ENCODE measurements around the gene RPL13A. TPM values are rescaled to one million over a fixed set of nuclear protein-coding genes. Genes with fewer than 3 reads are reported as not detected.
A peak's percentile ranks its signal among the peaks of the same experiment; 100 is the strongest.

The RPL13A gene
- total RNA-seq, 1 donor from 2014 or later, result 2,617 TPM

GRCh38 chr19:49453013-49453756 is 34.2 kb upstream of the RPL13A start, which contains the start of gene ALDH16A1:
Gene ALDH16A1, plus strand, starts transcription at chr19:49453225. Its CDS starts 107 bp downstream, at chr19:49453332.
- Mint-ChIP-seq H3K27me3 (ENCODE audit: unreplicated experiment) (no peaks in the 10 kb centered on the region), H3K4me1 (ENCODE audit: unreplicated experiment) (peaks cover 30% of the 10 kb centered on the region), H3K36me3 (ENCODE audit: unreplicated experiment) (peaks cover 8% of the 10 kb centered on the region), H3K9me3 (ENCODE audit: unreplicated experiment) (no peaks in the 10 kb centered on the region), H3K27ac (ENCODE audit: unreplicated experiment) (peak within 1 kb of the TSS; percentile 99), H3K4me3 (ENCODE audit: unreplicated experiment) (peak within 1 kb of the TSS; percentile 97)
- DNase-seq (ENCODE audit: extremely low spot score, unreplicated experiment), result peak; percentile 100
- TF ChIP-seq CTCF (IDR thresholded peaks at IDR 0.05), result no peak

- DNase-seq (ENCODE audit: extremely low spot score, unreplicated experiment), result no peak
- H3K27ac Mint-ChIP-seq (ENCODE audit: unreplicated experiment), result peak overlapping the region; percentile 99
- H3K4me3 Mint-ChIP-seq (ENCODE audit: unreplicated experiment), result peak overlapping the region; percentile 97
- no peaks in the 10 kb centered on the region for H3K9me3 Mint-ChIP-seq (ENCODE audit: unreplicated experiment)
- H3K36me3 Mint-ChIP-seq (ENCODE audit: unreplicated experiment), result peaks cover 5% of the 10 kb centered on the region
- no peak for TF ChIP-seq CTCF (IDR thresholded peaks at IDR 0.05)
- peaks cover 29% of the 10 kb centered on the region for H3K4me1 Mint-ChIP-seq (ENCODE audit: unreplicated experiment)
- H3K27me3 Mint-ChIP-seq (ENCODE audit: unreplicated experiment), result no peaks in the 10 kb centered on the region
Measured at GRCh38 chr19:49453757-49454240, 33.6 kb upstream of the RPL13A start.

GRCh38 chr19:49455773-49456172 is 31.6 kb upstream of the RPL13A start:
- no peak for TF ChIP-seq CTCF (IDR thresholded peaks at IDR 0.05)
- Mint-ChIP-seq H3K27ac (ENCODE audit: unreplicated experiment) (peak overlapping the region; percentile 24), H3K4me1 (ENCODE audit: unreplicated experiment) (peaks cover 23% of the 10 kb centered on the region), H3K36me3 (ENCODE audit: unreplicated experiment) (no peaks in the 10 kb centered on the region), H3K9me3 (ENCODE audit: unreplicated experiment) (no peaks in the 10 kb centered on the region), H3K4me3 (ENCODE audit: unreplicated experiment) (no peak overlapping the region), H3K27me3 (ENCODE audit: unreplicated experiment) (no peaks in the 10 kb centered on the region)
- no peak for DNase-seq (ENCODE audit: extremely low spot score, unreplicated experiment)

GRCh38 chr19:49456326-49456725 is 31.1 kb upstream of the RPL13A start:
- no peaks in the 10 kb centered on the region for H3K36me3 Mint-ChIP-seq (ENCODE audit: unreplicated experiment)
- no peaks in the 10 kb centered on the region for H3K27me3 Mint-ChIP-seq (ENCODE audit: unreplicated experiment)
- H3K9me3 Mint-ChIP-seq (ENCODE audit: unreplicated experiment), result no peaks in the 10 kb centered on the region
- no peak for TF ChIP-seq CTCF (IDR thresholded peaks at IDR 0.05)
- H3K4me3 Mint-ChIP-seq (ENCODE audit: unreplicated experiment), result no peak overlapping the region
- peaks cover 20% of the 10 kb centered on the region for H3K4me1 Mint-ChIP-seq (ENCODE audit: unreplicated experiment)
- peak overlapping the region; percentile 24 for H3K27ac Mint-ChIP-seq (ENCODE audit: unreplicated experiment)
- DNase-seq (ENCODE audit: extremely low spot score, unreplicated experiment), result no peak

- Mint-ChIP-seq H3K4me3 (ENCODE audit: unreplicated experiment) (no peak overlapping the region), H3K27ac (ENCODE audit: unreplicated experiment) (no peak overlapping the region), H3K4me1 (ENCODE audit: unreplicated experiment) (peaks cover 6% of the 10 kb centered on the region), H3K36me3 (ENCODE audit: unreplicated experiment) (no peaks in the 10 kb centered on the region), H3K27me3 (ENCODE audit: unreplicated experiment) (no peaks in the 10 kb centered on the region), H3K9me3 (ENCODE audit: unreplicated experiment) (no peaks in the 10 kb centered on the region)
- no peak for TF ChIP-seq CTCF (IDR thresholded peaks at IDR 0.05)
- DNase-seq (ENCODE audit: extremely low spot score, unreplicated experiment), result no peak
Measured at GRCh38 chr19:49458567-49458903, 28.9 kb upstream of the RPL13A start.
